ENCODE results near the gene POP7.

The POP7 gene

DNA sequence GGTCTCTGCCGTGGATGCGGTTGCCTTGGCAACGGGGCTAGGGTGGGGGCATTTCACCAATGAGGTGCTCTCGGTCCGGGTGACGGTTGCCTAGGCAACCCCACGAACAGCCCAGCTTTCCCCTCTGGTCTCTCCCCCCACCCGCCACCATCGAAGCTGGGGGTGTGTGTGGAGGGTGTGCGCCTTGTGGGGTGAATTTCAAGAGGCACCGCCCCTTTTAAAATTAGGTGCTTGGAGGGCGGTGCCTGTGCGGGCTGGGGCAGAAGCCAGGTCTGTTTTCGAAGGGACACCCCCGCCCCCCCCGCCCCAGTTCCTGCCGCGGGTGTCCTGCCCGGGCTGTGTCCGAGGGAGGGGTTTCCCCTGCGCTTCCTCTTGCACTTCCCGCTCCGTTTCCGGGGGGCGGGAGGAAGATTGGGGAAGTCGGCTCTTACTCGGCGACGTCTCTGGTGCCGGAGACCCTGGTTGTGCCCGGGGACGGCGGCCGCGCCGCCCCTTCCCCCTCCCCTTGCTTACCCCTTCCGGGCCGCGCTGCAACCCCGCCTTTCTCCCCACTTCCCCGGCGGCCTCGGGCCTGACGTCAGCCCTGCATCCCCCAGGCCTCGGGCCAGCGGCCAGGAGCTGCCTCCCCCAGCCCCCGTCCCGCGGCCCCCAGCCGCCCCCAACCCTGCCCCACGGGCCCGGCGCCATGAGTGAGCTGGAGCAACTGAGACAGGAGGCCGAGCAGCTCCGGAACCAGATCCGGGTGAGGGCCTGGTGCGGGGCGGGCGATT lies 30.2 kb upstream of the POP7 start:
- in situ Hi-C loops (cut with HindIII; ENCODE audit: low sequenced_read_pairs): no loop called here
- TF ChIP-seq, protein P1, sequence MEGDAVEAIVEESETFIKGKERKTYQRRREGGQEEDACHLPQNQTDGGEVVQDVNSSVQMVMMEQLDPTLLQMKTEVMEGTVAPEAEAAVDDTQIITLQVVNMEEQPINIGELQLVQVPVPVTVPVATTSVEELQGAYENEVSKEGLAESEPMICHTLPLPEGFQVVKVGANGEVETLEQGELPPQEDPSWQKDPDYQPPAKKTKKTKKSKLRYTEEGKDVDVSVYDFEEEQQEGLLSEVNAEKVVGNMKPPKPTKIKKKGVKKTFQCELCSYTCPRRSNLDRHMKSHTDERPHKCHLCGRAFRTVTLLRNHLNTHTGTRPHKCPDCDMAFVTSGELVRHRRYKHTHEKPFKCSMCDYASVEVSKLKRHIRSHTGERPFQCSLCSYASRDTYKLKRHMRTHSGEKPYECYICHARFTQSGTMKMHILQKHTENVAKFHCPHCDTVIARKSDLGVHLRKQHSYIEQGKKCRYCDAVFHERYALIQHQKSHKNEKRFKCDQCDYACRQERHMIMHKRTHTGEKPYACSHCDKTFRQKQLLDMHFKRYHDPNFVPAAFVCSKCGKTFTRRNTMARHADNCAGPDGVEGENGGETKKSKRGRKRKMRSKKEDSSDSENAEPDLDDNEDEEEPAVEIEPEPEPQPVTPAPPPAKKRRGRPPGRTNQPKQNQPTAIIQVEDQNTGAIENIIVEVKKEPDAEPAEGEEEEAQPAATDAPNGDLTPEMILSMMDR (IDR thresholded peaks at IDR 0.05; ENCODE audit: low read depth, low read length, missing control alignments): no peak
- DNase-seq (ENCODE audit: low read depth): no peak
- peak overlapping the region; percentile 96 for H3K4me3 ChIP-seq (ENCODE audit: low read depth, low read length)

GRCh38 chr7:100676501-100677306 lies 29.2 kb upstream of the POP7 start:
- H3K4me3 ChIP-seq (ENCODE audit: low read depth, low read length): peak overlapping the region; percentile 96
- no peak for DNase-seq (ENCODE audit: low read depth)
- TF ChIP-seq, protein P1 (IDR thresholded peaks at IDR 0.05; ENCODE audit: low read depth, low read length, missing control alignments): no peak
- in situ Hi-C loops (cut with HindIII; ENCODE audit: low sequenced_read_pairs): no loop called here

GRCh38 chr7:100677308-100678267 lies 28.3 kb upstream of the POP7 start:
- TF ChIP-seq, protein P1 (IDR thresholded peaks at IDR 0.05; ENCODE audit: low read depth, low read length, missing control alignments): no peak
- in situ Hi-C loops (cut with HindIII; ENCODE audit: low sequenced_read_pairs): no loop called here

DNA sequence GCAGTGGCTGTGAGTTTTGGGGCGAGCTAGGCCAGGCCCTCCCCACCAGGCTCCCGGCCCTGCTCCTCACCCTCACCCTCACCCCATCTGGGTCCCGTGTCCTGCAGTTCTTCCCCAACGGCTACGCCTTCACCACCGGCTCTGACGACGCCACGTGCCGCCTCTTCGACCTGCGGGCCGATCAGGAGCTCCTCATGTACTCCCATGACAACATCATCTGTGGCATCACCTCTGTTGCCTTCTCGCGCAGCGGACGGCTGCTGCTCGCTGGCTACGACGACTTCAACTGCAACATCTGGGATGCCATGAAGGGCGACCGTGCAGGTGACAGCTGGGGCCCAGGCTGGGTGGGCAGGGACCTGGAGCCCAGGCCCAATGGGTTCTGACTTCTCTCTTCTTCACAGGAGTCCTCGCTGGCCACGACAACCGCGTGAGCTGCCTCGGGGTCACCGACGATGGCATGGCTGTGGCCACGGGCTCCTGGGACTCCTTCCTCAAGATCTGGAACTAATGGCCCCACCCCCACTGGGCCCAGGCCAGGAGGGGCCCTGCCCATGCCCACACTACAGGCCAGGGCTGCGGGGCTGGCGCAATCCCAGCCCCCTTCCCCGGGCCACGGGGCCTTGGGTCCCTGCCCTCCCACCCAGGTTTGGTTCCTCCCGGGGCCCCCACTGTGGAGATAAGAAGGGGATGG lies 27.5 kb upstream of the POP7 start:
- in situ Hi-C loops (cut with HindIII; ENCODE audit: low sequenced_read_pairs): no loop called here
- no peak overlapping the region for H3K4me3 ChIP-seq (ENCODE audit: low read depth, low read length)

More at GRCh38 chr7:100677308-100678267, 28.3 kb upstream of the POP7 start:
- DNase-seq (ENCODE audit: low read depth): no peak
- H3K4me3 ChIP-seq (ENCODE audit: low read depth, low read length): no peak overlapping the region

GRCh38 chr7:100679129-100679926 lies 26.6 kb upstream of the POP7 start:
- TF ChIP-seq, protein P1 (IDR thresholded peaks at IDR 0.05; ENCODE audit: low read depth, low read length, missing control alignments): no peak
- DNase-seq (ENCODE audit: low read depth): no peak
- in situ Hi-C loops (cut with HindIII; ENCODE audit: low sequenced_read_pairs): no loop called here
- H3K4me3 ChIP-seq (ENCODE audit: low read depth, low read length): no peak overlapping the region

More for the DNA sequence above, 27.5 kb upstream of the POP7 start:
- TF ChIP-seq, protein P1 (IDR thresholded peaks at IDR 0.05; ENCODE audit: low read depth, low read length, missing control alignments): no peak
- DNase-seq (ENCODE audit: low read depth): no peak
